Measurements from ENCODE around the gene PACSIN2. TPM values are rescaled to one million over a fixed set of nuclear protein-coding genes. Genes with fewer than 3 reads are reported as not detected.

PACSIN2 gene
- total and polyA plus RNA-seq, 2 of the 13 experiments (the other 11 are each of a cell fraction or from before 2014, with no cell fraction given): 54.1 to 68.8 TPM

DNA sequence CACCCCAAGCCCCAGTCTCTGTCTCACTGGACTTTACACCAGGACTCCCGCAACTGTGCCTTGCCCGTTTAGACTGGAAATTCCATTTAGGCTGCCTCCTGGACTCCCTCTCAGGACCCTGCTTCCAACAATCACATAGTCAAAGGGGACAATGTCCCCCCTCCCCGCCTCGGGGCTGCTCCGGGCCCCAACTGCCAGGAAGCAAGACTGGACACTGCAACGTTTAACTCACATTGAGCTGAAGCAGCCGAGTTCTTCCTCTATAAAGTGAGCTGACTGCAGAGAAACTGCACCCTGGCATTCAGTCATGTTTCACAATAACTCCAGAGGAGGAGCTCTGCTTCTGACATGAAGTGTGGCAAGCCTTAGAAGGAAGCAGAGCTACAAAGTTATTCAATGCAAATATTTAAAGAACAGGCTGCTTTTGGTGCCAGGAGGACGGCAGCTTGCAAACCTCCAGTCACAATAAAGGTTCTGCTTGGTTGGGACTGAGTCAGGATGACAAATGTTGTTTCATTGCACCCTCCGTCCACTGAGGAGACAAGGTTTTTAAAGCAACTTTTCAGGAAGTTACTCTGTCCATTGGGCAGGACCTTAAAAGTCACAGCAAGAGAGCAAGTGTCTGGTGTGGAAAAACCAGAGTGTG is 19.9 kb downstream of the PACSIN2 start (continued):
- peak; percentile 59 for TF ChIP-seq ZNF644 (CRISPR knock-in tag; IDR thresholded peaks at IDR 0.05; ENCODE audit: low read depth)
- no peak for TF ChIP-seq GTF2F1 (IDR thresholded peaks at IDR 0.05; ENCODE audit: low read length)
- TF ChIP-seq, protein P1, sequence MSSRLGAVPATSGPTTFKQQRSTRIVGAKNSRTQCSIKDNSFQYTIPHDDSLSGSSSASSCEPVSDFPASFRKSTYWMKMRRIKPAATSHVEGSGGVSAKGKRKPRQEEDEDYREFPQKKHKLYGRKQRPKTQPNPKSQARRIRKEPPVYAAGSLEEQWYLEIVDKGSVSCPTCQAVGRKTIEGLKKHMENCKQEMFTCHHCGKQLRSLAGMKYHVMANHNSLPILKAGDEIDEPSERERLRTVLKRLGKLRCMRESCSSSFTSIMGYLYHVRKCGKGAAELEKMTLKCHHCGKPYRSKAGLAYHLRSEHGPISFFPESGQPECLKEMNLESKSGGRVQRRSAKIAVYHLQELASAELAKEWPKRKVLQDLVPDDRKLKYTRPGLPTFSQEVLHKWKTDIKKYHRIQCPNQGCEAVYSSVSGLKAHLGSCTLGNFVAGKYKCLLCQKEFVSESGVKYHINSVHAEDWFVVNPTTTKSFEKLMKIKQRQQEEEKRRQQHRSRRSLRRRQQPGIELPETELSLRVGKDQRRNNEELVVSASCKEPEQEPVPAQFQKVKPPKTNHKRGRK (CRISPR knock-in tag; IDR thresholded peaks at IDR 0.05): no peak
- TF ChIP-seq ZNF460 (CRISPR knock-in tag; IDR thresholded peaks at IDR 0.05; ENCODE audit: borderline replicate concordance): 0 out of 2 replicates have a peak, but pooled peaks have one; percentile 13
- TF ChIP-seq YEATS4 (CRISPR knock-in tag; IDR thresholded peaks at IDR 0.05; ENCODE audit: borderline replicate concordance): 0 out of 2 replicates have a peak, but pooled peaks have one; percentile 44
- peak; percentile 55; the same call in 1 of the 2 replicates for TF ChIP-seq DR1 (CRISPR knock-in tag; IDR thresholded peaks at IDR 0.05)
- peak; percentile 65; the same call in 1 of the 2 replicates for TF ChIP-seq HOXA5 (CRISPR knock-in tag; IDR thresholded peaks at IDR 0.05)
- peak; percentile 96 for TF ChIP-seq ZNF331 (CRISPR knock-in tag; IDR thresholded peaks at IDR 0.05)
- TF ChIP-seq, protein P2, sequence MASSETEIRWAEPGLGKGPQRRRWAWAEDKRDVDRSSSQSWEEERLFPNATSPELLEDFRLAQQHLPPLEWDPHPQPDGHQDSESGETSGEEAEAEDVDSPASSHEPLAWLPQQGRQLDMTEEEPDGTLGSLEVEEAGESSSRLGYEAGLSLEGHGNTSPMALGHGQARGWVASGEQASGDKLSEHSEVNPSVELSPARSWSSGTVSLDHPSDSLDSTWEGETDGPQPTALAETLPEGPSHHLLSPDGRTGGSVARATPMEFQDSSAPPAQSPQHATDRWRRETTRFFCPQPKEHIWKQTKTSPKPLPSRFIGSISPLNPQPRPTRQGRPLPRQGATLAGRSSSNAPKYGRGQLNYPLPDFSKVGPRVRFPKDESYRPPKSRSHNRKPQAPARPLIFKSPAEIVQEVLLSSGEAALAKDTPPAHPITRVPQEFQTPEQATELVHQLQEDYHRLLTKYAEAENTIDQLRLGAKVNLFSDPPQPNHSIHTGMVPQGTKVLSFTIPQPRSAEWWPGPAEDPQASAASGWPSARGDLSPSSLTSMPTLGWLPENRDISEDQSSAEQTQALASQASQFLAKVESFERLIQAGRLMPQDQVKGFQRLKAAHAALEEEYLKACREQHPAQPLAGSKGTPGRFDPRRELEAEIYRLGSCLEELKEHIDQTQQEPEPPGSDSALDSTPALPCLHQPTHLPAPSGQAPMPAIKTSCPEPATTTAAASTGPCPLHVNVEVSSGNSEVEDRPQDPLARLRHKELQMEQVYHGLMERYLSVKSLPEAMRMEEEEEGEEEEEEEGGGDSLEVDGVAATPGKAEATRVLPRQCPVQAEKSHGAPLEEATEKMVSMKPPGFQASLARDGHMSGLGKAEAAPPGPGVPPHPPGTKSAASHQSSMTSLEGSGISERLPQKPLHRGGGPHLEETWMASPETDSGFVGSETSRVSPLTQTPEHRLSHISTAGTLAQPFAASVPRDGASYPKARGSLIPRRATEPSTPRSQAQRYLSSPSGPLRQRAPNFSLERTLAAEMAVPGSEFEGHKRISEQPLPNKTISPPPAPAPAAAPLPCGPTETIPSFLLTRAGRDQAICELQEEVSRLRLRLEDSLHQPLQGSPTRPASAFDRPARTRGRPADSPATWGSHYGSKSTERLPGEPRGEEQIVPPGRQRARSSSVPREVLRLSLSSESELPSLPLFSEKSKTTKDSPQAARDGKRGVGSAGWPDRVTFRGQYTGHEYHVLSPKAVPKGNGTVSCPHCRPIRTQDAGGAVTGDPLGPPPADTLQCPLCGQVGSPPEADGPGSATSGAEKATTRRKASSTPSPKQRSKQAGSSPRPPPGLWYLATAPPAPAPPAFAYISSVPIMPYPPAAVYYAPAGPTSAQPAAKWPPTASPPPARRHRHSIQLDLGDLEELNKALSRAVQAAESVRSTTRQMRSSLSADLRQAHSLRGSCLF (CRISPR knock-in tag; IDR thresholded peaks at IDR 0.05; ENCODE audit: borderline replicate concordance): no peak
- TF ChIP-seq ARHGAP35 (CRISPR knock-in tag; IDR thresholded peaks at IDR 0.05; ENCODE audit: borderline replicate concordance): no peak
- TF ChIP-seq PHF20 (CRISPR knock-in tag; IDR thresholded peaks at IDR 0.05): no peak
- peak; percentile 39; the same call in 1 of the 2 replicates for TF ChIP-seq MIER2 (CRISPR knock-in tag; IDR thresholded peaks at IDR 0.05)
- TF ChIP-seq YY1 (IDR thresholded peaks at IDR 0.05; ENCODE audit: insufficient read depth, insufficient replicate concordance, low read depth, low read length): no peak
- 0 out of 2 replicates have a peak, but pooled peaks have one; percentile 38 for TF ChIP-seq RXRA (CRISPR knock-in tag; IDR thresholded peaks at IDR 0.05)
- no peak for TF ChIP-seq BORCS8-MEF2B (CRISPR knock-in tag; IDR thresholded peaks at IDR 0.05)
- peak; percentile 44 for TF ChIP-seq XRCC5 (optimal IDR thresholded peaks at IDR 0.05; ENCODE audit: low read length)
- TF ChIP-seq, protein P3, sequence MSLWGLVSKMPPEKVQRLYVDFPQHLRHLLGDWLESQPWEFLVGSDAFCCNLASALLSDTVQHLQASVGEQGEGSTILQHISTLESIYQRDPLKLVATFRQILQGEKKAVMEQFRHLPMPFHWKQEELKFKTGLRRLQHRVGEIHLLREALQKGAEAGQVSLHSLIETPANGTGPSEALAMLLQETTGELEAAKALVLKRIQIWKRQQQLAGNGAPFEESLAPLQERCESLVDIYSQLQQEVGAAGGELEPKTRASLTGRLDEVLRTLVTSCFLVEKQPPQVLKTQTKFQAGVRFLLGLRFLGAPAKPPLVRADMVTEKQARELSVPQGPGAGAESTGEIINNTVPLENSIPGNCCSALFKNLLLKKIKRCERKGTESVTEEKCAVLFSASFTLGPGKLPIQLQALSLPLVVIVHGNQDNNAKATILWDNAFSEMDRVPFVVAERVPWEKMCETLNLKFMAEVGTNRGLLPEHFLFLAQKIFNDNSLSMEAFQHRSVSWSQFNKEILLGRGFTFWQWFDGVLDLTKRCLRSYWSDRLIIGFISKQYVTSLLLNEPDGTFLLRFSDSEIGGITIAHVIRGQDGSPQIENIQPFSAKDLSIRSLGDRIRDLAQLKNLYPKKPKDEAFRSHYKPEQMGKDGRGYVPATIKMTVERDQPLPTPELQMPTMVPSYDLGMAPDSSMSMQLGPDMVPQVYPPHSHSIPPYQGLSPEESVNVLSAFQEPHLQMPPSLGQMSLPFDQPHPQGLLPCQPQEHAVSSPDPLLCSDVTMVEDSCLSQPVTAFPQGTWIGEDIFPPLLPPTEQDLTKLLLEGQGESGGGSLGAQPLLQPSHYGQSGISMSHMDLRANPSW (CRISPR knock-in tag; IDR thresholded peaks at IDR 0.05; ENCODE audit: borderline replicate concordance): peak; percentile 62; the same call in 1 of the 2 replicates
- TF ChIP-seq PHF21A (CRISPR knock-in tag; IDR thresholded peaks at IDR 0.05): 0 out of 2 replicates have a peak, but pooled peaks have one; percentile 73
- TF ChIP-seq ZNF367 (CRISPR knock-in tag; IDR thresholded peaks at IDR 0.05; ENCODE audit: borderline replicate concordance): no peak
- peak; percentile 81 for TF ChIP-seq SAP130 (CRISPR knock-in tag; IDR thresholded peaks at IDR 0.05; ENCODE audit: low read depth)
- TF ChIP-seq ZNF558 (CRISPR knock-in tag; IDR thresholded peaks at IDR 0.05; ENCODE audit: borderline replicate concordance): no peak
- TF ChIP-seq ARNT (IDR thresholded peaks at IDR 0.05): no peak
